Umbilical cord (tissue), 2 donors: ENCODE results near the gene KMO. TPM values are rescaled to one million over a fixed set of nuclear protein-coding genes. Genes with fewer than 3 reads are reported as not detected.

ENCODE experiments used
- DNase-seq: peaks from one replicate; pipeline ENCODE4 v3.0.0-alpha.2; 2015; ENCODE audit warnings: low spot score
- total RNA-seq: library from RNA; depleted of rRNA; stranded (reverse); fragments of >200 nt; gene quantifications from one replicate; pipeline ENCODE4 v1.2.3, GENCODE V29; 2014; ENCODE audit warnings: low replicate concordance; ENCODE audit not compliant: insufficient read depth

Gene KMO
- total RNA-seq, 1 donor from 2014 or later, result 4.6 TPM

GRCh38 chr1:241536969-241537368, 4.8 kb downstream of the KMO start:
- no peak for DNase-seq

- no peak for DNase-seq
Observed at GRCh38 chr1:241542199-241542907, 10.2 kb downstream of the KMO start.

- no peak for DNase-seq
Observed at GRCh38 chr1:241548008-241548407, 15.8 kb downstream of the KMO start.

- DNase-seq, result no peak
Observed at GRCh38 chr1:241550318-241550717, 18.1 kb downstream of the KMO start.

GRCh38 chr1:241551759-241552638, 19.8 kb downstream of the KMO start:
- peak; percentile 13 for DNase-seq

- DNase-seq, result no peak
Observed at GRCh38 chr1:241553886-241554592, 21.9 kb downstream of the KMO start.

- no peak for DNase-seq
Observed at GRCh38 chr1:241555526-241555925, 23.3 kb downstream of the KMO start.

- no peak for DNase-seq
Observed at GRCh38 chr1:241557031-241557430, 24.9 kb downstream of the KMO start.

- no peak for DNase-seq
Observed at GRCh38 chr1:241557551-241558193, 25.5 kb downstream of the KMO start.

GRCh38 chr1:241560146-241560848, 28.1 kb downstream of the KMO start:
- DNase-seq, result no peak

- DNase-seq, result no peak
Observed at GRCh38 chr1:241560849-241561187, 28.6 kb downstream of the KMO start.

- DNase-seq, result no peak
Observed at GRCh38 chr1:241569848-241570247, 37.7 kb downstream of the KMO start.

GRCh38 chr1:241574154-241574553, 42.0 kb downstream of the KMO start:
- DNase-seq, result no peak

- no peak for DNase-seq
Observed at GRCh38 chr1:241579434-241579833, 47.3 kb downstream of the KMO start.

- no peak for DNase-seq
Observed at GRCh38 chr1:241582921-241583321, 50.7 kb downstream of the KMO start.

- DNase-seq, result no peak
Observed at GRCh38 chr1:241586905-241587512, 54.8 kb downstream of the KMO start.

GRCh38 chr1:241589521-241589920, 57.3 kb downstream of the KMO start:
- no peak for DNase-seq

GRCh38 chr1:241590719-241591118, 58.5 kb downstream of the KMO start:
- no peak for DNase-seq

- DNase-seq, result no peak
Observed at GRCh38 chr1:241591317-241591716, 59.1 kb downstream of the KMO start.

GRCh38 chr1:241591736-241592135, 59.6 kb downstream of the KMO start:
- no peak for DNase-seq
